Adipose tissue (tissue), 3 donors: ENCODE results near the gene SPR. TPM values are rescaled to one million over a fixed set of nuclear protein-coding genes. Genes with fewer than 3 reads are reported as not detected.

ENCODE experiments used
- H3K27ac ChIP-seq: one replicate; pipeline ENCODE4 v1.5.1; 2013; ENCODE audit warnings: low read depth, low read length
- WGBS, 3 donors: extraction: QIAGEN DNeasy Blood & Tissue Kit; methylation state at CpG; one replicate each; pipeline ENCODE4 v1.1.7; 2013; 5-methylcytosine and 5-hydroxymethylcytosine counted together
- polyA plus RNA-seq, 3 donors: library from polyadenylated mRNA; stranded (reverse); fragments of 200-250 nt; gene quantifications; one replicate each; pipeline ENCODE4 v1.2.3, GENCODE V29; 2013
- donor health status: healthy with polysubstance abuse.
- donor health status: Bipolar disorder and iron deficiency.
- donor health status: healthy.

The SPR gene
- polyA plus RNA-seq: 10 to 100 TPM; 29.0 to 57.6 (median 34.9) TPM

GRCh38 chr2:72887032-72887739, at the start of gene SPR:
Gene SPR, plus strand, starts transcription at chr2:72887408. Its CDS starts 25 bp downstream, at chr2:72887433.
- WGBS, 3 donors: 0 to 1% (median 1%) methylated on average over 58 to 76 of the region's 76 CpGs
- H3K27ac ChIP-seq: no peak within 1 kb of the TSS

DNA sequence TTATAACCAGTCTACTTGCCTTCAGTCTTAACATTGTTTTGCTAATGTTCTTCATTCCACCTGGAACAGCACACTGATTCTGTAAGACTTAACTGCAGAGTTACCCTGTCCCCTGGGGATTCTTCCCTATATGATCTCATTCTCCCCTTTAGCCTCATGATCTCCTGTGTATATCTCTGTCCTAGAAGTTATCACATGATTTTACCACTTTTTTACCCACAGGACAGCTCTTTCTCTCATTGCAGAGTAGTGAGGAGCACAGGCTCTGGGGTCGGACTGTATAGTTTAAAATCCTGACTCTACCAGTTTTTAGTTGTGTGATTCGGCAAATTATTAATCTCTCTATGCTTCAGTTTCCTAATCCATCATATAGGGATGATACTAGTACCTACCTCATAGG, 47.1 kb upstream of the SPR start:
- no peak overlapping the region for H3K27ac ChIP-seq
- 88 to 95% (median 93%) methylated on average over 2 of the region's 2 CpGs for WGBS, 3 donors

DNA sequence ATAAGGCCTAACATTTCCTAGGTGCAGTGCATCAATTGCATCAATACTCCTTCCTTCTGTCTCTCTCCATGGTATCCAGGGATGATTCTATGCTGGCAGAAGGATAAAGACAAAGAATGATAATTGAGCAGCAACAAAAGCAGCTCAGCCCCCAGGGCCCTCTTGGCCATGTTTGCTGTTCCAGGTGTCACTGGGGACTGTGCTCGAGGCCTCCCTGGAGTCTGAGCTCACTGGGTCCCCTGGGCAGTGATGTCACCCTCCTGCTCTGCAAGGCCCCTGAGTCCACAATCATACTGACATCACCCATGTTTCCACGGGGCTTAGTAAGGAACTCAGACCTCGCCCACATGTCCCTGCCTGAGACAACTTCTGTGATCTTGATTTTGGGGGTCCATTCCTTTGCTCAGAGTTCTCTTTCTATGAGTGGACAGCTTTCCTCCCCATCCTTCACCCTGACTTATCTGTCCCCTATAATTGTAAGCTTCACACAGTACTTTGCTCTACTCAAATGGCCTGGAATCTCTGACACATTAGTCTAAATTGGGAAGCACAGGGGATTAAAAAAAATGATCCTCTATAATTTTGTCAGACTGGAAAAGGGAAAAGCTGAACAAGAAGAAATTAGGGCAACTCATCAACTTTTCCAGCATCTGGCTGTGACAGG, 45.6 kb upstream of the SPR start:
- WGBS, 3 donors: 69 to 84% (median 69%) methylated on average over 3 of the region's 3 CpGs
- H3K27ac ChIP-seq: no peak overlapping the region

DNA sequence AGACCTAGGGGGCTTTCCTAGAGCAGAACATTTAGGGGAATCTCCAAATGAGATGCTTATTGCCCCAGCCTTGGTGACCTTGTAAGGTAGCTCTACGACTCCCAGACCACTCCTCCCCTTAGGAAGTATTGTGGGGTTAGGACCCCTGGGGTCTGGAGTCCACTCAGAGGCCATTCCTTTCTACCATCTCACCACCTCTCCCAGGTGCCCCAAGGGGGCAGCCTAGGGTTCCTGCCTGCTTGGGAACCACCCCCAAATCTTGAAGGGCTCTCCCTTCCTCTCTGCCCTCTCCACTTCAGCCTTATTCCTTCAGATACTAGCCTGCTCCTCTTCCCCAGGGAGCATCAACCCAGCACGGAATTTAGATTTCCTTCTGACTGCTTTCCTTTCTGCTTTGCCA, 43.9 kb upstream of the SPR start:
- WGBS, 3 donors: 54 to 72% (median 71%) methylated on average over 2 of the region's 2 CpGs
- H3K27ac ChIP-seq: no peak overlapping the region

- WGBS, 3 donors: 79 to 90% (median 85%) methylated on average over 6 of the region's 6 CpGs
- H3K27ac ChIP-seq: no peak overlapping the region
Observed at GRCh38 chr2:72846171-72847095, 40.8 kb upstream of the SPR start.

DNA sequence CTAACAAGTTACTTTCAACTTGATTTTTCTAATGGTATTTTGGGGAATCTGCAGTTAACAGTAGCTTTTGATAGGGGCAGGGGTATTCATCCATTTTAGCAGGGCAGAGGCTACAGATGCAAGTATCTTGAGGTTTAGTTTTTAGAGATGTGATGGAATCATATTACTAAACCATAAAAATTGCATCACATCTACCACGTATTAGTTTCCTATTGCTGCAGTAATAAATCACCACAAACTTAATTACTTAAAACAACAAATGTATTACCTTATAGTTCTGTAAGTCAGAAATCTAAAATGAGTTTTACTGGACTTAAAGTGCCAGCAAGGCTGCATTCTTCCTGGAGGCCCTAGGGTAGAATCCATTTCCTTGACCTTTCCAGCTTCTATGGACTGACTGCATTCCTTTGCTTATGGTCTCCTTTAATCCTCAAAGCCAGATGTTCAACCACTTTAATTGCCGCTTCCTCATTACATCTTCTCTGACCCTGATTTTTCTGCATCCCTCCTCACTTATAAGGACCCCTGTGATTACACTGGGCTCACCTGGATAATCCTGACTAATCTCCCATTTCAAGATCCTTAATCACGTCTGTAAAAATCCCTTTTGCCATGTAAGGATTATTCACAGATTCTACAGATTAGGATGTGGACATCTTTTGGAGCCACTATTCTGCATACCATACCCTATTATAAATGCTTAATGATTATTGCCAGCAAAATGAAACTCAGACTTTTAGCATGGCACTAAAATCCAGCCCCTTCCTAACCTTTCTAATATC, 39.5 kb upstream of the SPR start:
- WGBS, 3 donors: 57 to 58% (median 58%) methylated on average over 3 of the region's 3 CpGs
- H3K27ac ChIP-seq: no peak overlapping the region

DNA sequence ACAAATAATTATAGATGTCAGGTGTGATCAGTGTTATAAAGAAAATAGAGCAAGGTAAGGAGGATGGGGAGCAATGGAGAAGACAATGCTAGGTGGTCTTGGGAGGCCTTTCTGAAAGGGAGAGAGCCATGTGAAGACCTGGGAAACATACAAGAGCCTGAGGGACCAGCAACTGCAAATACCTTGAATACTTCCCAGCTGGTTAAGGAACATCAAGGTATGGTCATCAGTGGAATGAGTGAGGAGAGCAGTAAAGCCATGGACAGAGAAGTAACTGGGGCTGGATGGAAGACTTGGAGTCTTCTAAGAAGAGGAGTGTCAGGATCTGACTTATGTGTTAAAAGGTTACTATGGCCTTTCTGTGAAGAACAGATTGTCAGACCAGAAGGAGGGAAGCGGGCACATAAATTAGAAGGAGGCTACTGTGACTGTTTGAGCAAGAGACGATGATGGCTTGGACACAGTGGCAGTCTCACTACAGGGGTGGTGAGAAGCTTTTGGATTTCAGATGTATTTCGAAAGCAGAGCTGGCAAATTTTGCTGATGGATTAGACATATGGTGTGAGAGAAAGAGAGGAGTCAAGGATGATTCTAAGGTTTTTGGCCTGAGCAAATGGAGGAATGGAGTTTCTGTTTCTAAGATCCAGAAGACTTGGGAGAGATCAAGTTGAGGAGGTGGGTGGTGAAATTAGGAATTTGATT, 38.6 kb upstream of the SPR start:
- WGBS, 3 donors: 85 to 92% (median 90%) methylated on average over 3 of the region's 3 CpGs
- no peak overlapping the region for H3K27ac ChIP-seq

DNA sequence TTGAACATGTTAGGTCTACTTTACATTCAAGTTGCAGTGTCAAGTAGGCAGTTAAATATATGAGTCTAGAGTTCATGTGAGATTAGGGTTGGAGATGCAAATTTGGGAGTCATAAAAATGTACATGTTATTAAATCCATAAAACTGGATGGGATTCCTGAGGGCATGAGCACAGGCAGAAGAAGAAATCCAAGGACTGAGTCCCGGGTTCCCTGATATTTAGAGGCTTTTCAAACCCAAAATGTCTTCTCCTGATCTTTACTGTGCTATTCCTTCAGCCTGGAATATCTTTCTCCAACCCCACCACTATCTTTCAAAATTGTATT, 38.1 kb upstream of the SPR start:
- H3K27ac ChIP-seq: no peak overlapping the region
- 33 to 90% (median 78%) methylated on average over 1 of the region's 1 CpG for WGBS, 3 donors

DNA sequence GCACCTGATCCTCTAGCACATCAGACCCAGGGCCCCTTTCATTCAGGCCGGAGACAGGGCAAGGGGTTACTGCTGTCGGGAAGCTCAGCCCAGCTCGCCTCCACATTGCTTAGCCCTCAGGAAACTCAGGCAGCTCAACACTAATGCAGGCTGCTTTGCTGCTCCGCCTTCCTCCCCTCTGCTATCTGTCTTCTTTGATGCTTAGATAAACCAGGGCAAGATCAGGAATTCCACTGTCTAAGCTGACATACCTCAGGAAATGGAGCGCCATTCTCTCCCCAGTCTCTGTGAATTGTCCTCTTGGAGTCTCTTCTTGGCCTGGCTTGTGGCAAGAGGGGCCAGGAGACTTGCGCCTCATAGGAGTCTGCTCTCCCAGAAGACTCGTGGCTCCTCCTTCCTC, 35.9 kb upstream of the SPR start:
- H3K27ac ChIP-seq: no peak overlapping the region
- WGBS, 3 donors: 60 to 64% (median 61%) methylated on average over 7 of the region's 7 CpGs

DNA sequence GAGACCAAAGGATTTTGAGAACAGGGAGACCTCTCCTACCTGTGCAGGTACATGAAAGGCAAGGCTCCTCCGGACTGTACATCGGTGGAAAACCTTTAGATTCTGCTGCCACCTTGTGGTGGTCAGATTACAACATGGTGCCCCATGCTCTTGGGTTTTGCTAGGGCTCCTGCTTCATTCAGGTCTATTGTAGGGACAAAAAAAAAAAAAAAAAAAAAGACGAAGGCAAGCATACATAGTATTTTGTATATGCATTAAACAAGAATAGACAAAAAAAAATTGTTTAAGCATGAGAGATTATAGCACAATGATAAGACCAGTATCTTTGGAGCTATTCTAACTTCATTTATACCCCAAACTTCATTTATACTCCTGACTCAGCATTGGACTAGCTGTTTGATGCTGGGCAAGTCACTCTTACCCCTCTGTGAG, 27.4 kb upstream of the SPR start:
- 1 to 3% (median 2%) methylated on average over 3 of the region's 3 CpGs for WGBS, 3 donors
- no peak overlapping the region for H3K27ac ChIP-seq

DNA sequence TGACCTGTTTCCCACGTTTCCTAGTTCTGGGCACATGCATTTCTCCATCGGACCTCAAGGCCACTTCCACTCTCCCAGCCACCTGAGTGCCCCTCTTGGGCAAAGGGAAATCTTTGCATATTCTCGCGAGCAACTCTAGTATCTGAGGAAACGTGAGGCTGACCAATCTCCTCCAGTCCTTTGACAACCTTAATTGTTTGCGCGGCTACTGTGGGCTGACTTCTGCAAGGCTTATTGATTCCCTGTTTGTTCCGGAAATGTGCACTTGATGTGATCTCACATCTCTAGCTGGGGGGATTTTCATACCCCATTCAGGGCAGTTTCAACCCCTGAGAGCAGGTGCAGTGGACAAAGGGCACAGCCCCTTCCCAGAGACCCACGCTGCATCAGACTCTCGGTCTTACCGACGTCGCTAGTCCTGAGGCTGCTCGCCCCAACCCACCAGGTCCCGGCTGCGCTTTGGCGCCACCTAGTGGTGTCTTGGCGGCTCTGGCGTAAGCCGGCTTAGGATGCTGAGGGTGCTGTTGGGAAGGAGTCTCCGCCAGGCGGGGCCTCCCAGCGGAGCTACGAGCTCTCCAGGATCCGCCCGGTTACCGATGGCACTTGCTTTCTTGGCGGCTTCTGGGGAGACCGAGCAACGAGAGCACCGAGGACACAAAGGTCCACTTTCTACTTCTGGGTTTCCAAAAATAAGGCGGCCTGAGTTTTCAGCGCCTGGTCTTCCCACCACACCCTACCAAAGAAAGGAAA, 24.8 kb upstream of the SPR start:
- WGBS, 3 donors: 3 to 6% (median 4%) methylated on average over 33 of the region's 33 CpGs
- no peak overlapping the region for H3K27ac ChIP-seq

GRCh38 chr2:72863046-72863445, 24.2 kb upstream of the SPR start:
- no peak overlapping the region for H3K27ac ChIP-seq
- 36 to 48% (median 46%) methylated on average over 13 of the region's 13 CpGs for WGBS, 3 donors

- WGBS, 3 donors: 37 to 60% (median 57%) methylated on average over 2 of the region's 2 CpGs
- H3K27ac ChIP-seq: no peak overlapping the region
Observed at GRCh38 chr2:72864500-72864899, 22.7 kb upstream of the SPR start.

DNA sequence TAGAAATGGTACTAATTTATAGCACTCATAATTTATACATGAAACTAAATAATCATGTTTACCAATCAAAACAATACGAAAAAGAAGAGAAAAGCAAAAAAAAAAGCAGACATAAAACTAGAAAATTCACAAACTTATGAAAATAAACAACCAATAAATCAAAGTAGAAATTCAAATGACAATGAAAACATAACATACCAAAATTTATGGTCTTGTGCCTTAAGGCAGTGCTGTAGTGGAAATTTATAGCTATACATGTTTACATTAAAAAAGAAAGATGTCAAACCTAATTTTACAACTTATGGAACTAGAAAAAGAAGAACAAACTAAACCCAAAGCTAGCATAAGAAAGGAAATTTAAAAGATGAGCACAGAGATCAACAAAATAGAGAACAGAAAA, 16.1 kb upstream of the SPR start:
- H3K27ac ChIP-seq: no peak overlapping the region
- WGBS, 3 donors: 51 to 58% (median 54%) methylated on average over 1 of the region's 1 CpG

- H3K27ac ChIP-seq: no peak overlapping the region
Observed at GRCh38 chr2:72871880-72872279, 15.3 kb upstream of the SPR start.

DNA sequence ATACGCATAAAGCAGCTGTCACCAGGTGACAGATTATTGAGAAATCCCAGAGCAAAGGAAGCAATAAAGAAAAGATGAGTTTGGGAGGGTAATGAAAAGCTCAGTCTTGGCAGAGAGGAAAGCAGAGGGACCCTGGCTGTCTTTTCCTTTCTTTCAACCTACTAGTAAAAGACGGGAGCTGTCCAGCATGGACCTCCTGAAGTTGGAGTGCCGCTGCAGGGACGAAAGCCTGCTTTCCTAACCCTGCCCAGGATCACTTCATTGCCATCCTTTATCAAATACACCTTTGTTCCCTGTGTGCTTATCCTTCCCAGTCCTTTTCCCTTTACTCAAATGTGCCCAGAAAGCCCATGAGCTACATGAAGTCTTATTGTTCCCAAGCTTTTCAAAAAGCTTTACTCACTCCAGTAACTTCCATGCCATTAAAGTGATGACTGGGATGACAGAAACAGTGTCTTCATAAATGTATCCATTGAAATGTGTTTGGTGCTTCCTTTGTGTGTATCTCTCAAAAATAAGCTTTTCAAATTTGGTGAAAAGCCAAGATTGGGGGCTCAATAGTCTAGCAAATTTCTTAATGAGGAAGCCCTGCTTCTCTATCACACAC, 3.7 kb upstream of the SPR start:
- 5 to 9% (median 8%) methylated on average over 3 to 4 of the region's 4 CpGs for WGBS, 3 donors

GRCh38 chr2:72886505-72887031, 640 bp upstream of the SPR start:
- no peak overlapping the region for H3K27ac ChIP-seq
- 43 to 51% (median 51%) methylated on average over 7 of the region's 7 CpGs for WGBS, 3 donors

More for the DNA sequence above, 3.7 kb upstream of the SPR start:
- H3K27ac ChIP-seq: no peak overlapping the region
